Activated T-cell treated with anti-CD3 and anti-CD28 coated beads for 4 hours (primary cell): Measurements from ENCODE around the gene BGLAP.

Experiments
- DNase-seq: peaks from one replicate; pipeline ENCODE4 v3.0.0-alpha.2; 2020

Gene BGLAP

DNA sequence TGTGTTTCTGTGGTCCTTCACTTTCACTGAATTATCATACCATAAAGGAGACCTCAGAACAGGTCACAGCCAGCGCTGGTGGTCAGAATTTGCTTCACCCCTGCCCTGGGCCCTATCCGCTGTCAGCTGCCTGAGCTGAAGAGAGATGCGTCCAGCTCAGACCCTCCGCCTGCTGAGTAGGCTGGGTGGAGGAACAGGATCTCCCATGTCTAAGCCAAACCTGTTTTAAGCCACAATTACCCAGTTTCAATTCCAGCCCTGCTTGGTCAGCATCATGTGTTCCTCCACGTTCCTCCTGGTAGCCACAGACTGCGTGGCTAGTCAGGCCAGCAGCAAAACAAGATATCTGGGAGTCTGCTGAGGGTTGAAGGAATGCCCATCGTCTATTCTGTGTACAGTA is 13.5 kb upstream of the BGLAP start:
- no peak for DNase-seq

DNA sequence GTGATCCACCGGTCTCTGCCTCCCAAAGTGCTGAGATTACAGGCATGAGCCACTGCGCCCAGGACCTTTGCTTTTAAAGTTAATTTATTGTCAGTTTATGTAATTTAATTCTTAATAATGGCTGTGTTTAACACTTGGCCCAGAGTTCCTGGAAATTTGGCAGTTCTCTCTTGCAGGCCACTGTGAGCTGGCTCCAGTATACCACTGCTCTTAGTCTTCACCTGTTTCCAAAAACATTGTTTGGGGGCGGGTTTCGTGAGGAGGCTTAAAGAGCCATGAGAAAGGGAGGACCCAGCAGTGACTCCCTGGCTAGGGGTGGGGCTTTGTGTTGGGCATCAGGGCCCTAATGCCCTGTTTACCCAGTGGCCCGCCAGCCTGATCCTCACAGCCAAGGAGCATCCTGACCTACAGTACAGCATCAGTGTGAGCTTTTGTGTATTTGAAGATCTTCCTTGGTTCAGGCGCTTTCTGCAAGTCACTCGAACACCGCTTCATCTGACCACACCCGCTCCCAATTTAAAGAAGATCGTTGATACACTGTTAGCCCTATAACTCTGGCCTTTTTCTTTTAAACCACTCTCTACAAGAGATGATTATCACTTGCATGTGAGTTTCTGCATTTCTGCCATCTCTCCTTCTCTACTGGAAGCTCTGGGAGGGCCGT is 12.0 kb upstream of the BGLAP start:
- DNase-seq: no peak

DNA sequence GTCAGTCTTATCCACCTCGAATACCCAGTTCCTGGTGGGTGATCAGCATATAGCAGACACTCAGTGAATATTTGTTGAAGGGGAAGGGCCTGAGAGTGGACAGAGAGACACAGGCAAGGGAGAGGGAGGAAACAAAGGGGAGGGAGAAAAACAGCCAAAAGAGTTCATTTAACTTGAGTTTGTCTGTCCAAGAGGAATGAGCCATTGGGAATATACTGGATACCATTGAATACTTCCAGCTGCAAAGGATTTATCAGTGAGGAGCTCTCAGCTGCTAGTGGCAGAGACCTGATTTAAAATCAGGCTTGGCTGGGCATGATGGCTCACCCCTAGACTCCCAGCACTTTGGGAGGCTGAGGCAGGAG is 11.5 kb upstream of the BGLAP start:
- DNase-seq: no peak

DNA sequence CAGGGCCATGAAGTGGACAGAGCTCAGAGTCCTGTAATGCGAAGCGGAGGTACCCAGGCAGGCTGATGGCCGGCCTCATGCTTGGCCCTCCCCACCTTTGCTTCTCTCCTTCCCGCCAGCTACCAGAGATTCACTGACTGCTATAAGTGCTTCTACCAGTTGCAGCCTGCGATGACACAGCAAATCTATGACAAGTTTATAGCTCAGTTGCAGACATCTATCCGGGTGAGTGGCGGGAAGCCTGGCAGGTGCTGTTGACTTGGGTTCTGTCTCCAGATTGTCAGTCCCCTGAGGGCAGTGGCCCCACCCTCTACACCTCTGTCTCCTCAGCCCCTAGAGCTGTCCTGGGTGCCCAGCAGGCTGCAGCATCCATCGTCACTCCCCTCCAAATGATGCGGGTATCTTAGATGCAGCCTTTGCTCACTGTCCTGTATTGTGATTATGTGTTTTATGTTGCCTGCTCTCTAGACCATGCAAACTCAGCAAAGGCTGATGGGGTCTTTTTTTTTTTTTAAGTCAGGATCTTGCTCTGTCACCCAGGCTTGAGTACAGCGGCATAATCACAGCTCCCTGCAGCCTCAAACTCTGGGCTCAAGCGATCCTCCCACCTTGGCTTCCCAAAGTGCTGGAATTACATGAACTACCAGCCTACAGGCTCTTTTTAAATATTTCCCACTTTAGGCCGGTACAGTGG is 9.6 kb upstream of the BGLAP start:
- DNase-seq: no peak

DNA sequence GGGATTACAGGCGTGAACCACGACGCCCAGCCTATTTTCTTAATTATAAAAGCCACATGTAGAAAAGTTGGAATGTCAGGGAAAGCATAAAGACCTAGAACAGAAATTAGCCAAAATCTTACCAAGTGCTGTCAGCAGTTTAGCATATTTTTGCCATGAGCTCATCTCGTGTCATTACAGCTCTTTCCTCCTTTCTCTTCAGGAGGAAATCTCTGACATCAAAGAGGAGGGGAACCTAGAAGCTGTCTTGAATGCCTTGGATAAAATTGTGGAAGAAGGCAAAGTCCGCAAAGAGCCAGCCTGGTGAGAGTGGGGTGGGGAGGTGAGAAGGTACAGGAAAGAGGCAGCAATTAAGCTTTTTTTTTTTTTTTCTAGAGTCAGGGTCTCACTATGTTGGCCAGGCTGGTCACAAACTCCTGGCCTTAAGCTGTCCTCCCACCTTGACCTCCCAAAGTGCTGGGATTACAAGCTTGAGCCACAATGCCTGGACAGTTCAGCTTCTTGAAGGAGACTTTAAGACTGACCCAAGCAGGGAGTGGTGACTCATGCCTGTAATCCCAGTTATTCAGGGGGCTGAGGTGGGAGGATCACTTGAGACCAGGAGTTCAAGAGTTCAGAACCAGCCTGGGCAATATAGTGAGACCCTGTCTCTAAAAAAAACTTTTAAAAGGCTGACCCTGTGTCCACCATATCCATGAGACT is 8.4 kb upstream of the BGLAP start:
- no peak for DNase-seq

DNA sequence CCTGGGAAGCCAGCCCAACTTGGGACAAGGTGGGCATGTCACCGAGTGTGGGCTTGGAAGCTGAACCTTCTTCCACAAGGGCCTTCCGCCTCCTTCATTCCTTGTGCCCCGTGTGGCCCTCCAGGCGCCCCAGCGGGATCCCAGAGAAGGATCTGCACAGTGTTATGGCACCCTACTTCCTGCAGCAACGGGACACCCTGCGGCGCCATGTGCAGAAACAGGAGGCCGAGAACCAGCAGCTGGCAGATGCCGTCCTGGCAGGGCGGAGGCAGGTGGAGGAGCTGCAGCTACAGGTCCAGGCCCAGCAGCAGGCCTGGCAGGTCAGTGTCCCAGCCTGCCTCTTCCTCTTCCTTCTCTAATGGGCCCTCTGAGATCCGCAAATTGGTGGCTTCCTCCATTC is 5.8 kb upstream of the BGLAP start:
- no peak for DNase-seq

DNA sequence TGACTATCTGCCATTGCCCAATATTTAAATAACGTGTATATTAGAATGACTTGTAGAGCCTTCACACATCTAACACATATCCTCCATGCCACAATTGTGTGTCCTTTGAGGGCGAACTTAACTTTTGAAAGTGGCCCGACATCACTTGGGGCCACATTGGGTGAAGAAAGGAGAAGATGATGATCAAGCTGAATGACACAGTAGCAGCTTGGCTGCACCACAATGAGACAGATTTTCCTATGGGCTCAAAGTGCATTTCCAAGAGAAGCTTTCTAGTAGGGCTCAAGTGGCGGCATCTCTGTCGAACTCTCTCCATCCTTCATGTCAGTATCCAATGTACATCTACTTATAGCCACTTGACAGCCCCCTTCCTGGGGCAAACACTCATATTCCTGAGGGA is 3.7 kb upstream of the BGLAP start:
- no peak for DNase-seq

DNA sequence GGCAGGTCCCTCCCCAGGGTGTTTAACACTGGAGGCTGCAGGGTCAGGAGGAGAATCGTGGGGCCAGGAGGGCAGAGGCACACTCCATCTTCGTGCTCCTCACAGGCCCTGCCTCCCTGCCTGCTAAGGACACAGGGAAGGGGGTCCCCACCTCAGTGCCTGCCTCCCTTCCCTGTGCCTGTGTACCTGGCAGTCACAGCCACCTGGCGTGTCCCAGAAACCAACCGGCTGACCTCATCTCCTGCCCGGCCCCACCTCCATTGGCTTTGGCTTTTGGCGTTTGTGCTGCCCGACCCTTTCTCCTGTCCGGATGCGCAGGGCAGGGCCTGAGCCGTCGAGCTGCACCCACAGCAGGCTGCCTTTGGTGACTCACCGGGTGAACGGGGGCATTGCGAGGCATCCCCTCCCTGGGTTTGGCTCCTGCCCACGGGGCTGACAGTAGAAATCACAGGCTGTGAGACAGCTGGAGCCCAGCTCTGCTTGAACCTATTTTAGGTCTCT is 623 bp upstream of the BGLAP start:
- no peak for DNase-seq

DNA sequence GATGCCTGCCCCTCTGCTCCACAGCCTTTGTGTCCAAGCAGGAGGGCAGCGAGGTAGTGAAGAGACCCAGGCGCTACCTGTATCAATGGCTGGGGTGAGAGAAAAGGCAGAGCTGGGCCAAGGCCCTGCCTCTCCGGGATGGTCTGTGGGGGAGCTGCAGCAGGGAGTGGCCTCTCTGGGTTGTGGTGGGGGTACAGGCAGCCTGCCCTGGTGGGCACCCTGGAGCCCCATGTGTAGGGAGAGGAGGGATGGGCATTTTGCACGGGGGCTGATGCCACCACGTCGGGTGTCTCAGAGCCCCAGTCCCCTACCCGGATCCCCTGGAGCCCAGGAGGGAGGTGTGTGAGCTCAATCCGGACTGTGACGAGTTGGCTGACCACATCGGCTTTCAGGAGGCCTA is 754 bp downstream of the BGLAP start:
- no peak for DNase-seq

DNA sequence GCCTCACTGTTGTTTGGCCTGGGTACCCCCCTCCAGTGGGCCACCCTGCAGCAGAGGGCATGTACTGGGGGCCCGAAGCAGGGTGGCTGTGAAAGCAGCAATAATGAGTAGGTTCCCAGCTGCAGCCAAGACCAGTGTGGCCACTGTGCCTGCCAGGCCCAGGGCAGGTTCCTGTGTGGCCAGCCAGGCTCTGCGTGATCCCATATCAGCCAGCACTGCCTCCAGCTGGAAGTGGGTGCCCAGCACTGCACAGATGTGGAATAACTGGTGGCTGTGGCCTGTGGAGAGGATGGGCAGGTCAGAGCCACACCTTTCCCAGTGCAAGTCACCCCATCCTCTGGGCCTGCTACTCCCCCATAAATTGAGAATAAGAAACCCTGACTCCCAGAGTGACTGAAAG is 2.1 kb downstream of the BGLAP start:
- DNase-seq: no peak

DNA sequence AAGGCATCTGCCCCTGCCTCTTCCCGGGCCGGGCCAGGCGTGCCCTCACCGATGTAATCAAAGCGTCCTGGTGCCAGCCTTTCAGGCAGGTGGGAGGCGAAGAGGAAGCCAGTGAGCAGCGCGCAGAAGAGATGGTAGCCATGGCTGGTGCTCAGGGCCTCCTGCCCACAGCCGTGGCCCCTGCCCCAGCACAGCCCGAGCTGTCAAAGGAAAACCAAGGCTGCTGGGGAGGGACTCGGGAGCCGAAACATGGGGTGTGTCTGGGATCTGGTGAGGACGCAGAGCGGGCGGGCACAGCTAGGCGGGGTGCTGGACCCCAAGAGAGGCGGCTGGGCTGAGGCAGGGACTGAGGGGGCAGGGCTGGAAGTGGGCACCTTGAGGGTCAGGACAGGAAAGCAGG is 2.7 kb downstream of the BGLAP start:
- DNase-seq: no peak

DNA sequence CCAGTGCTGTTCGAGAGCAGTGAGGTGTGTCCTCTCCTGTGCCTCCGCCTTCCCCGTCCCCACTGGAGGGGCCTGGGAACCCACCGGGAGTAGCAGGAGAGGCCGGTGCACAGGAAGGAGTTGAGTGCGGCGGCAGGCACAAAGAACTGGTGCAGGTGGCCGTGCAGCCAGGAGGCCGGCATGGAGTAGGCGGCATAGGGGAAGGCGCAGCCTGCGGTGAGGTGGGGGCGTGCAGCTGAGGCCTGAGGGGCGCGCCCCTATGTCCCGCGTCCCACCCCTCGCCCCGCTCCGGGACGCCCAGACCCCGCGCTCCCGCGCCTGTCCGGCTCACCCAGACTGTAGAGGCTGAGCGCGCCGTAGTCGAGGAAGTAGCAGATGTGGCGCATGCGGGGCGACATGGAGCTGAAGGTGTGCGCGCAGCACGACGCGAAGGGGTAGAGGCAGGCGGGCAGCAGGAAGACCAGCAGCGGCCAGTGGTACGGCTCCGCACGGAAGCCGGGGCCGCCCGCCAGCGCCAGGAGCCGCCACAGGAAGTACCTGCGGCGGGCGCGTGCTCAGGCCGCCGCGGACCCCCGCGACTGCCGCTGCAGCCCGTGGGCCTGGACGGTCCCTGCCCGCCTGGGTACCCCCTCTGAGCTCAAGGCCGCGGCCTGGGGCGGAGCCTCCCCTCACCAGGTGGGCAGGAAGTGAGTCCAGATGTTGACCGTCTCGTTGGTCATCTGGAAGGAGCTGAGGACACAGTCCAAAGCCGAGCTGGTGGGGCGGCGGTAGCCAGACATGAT is 3.7 kb downstream of the BGLAP start:
- no peak for DNase-seq

DNA sequence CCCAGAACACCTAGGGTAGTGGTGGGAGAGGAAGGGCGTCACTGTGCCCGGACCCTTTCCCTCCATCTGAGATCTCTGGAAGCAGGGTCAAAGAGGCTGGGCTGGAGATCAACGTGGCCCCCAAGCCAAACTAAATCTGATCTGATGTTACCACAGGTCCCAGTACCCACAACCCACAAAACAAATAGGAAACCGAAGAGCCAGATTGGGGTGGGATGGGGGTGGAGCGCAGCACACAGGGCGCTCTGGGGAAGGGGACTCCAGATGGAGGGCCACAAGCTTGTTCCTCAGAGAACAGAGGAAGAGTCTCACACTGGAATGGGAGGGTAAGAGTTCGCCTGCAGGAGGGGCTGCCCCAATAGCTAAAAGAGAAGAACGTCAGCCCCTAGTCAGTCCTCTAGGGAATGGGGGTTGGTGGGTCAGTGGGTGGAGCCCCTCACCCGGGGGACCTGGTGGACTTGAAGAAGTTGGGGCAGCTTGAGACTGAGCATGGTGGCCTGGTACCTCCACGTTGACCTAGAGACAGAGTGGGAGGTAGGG is 4.3 kb downstream of the BGLAP start:
- DNase-seq: no peak

DNA sequence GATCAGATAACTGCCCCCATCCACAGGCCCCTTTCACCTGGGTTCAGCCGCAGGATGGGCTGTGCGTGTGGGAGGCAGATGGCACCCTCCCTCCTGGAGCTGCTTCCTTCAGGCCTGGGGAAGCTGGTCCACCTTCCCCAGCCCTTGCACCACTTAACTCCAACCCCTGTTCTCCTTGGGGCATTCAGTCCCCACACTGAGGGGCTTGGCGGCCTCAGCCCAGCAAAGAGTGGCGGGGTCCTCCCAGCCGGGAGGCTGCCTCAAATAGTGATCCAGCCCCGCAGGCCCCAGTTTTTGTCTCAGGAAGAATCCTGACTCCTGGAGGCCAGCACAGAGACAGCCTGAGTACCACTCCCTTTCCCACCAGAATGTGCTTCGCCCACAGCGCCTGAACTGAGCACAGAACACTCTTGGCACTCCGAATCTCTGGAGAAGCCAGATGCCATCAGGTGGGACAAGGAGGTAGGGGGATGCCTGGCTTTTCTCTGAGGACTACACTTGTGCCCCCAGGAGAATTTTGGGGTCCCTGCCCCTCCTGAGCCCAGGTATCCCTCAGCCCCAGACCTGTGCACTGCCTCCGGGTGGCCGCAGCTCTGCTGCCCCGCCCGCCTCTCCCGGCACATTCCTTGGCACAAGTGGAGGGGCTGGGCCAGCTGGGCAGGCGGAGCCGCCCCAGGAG is 4.9 kb downstream of the BGLAP start:
- DNase-seq: no peak

DNA sequence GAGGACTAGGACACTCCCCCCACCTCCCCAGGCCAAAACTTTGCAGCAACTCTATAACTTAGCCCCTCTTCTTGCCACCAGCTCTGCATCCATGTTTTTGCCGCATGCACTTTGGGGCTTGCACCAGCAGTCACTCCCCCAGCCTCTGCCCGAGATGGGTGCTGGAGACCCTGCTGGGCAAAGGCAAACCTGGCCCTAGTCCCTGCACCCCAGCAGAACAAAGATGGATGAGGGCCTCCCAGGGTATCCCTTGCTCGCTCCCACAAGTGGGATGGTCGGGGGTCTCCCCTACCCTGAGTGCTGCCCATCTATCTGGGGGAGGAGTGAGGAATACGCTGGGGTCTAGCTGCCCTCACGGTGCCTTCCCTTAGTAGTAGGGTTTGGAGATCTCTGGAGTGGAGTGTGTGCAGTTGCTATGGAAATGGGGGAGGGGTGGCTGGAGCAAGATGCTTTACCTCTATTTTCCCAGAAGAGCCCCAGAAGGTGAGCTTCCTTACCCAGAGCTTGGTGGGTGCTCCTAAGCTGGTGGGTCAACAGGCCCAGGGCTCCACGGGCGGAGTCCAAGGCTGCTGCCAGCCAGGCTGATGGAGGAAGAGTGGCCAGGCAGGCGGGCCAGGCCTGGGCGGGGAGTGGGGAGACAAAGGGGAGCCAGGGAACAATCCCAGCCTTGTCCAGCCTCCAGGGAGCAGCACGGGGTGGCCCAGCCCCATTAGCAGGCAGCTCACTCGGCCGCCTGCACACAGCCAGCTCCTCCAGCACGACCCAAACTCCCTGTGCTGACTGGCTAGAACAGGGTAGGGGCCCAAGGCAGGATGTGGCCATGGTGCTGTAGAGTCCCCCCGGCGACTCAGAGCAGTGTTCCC is 5.7 kb downstream of the BGLAP start, which contains the start of gene PAQR6:
Gene PAQR6 (minus strand): TSS at position 597 of the 863 bp plus-strand sequence. CDS start 1,325 bp downstream, outside the sequence.
- no peak for DNase-seq

DNA sequence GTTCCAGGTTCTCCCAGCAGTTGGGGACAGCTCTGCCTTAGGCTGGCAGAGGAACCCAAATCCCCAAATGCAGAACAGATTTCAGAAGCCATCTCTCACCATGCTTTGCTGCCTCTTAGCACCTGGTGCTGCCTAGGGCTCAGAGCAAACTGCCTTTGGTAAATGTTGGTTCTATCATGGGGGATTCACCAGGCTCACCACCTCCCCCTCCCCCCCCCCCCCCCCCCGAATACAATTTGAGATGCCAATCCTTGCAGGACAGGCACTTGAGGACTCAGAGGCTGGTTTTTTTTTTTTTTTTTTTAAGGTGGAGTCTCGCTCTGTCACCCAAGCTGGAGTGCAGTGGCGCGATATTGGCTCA is 6.3 kb downstream of the BGLAP start:
- DNase-seq: no peak

DNA sequence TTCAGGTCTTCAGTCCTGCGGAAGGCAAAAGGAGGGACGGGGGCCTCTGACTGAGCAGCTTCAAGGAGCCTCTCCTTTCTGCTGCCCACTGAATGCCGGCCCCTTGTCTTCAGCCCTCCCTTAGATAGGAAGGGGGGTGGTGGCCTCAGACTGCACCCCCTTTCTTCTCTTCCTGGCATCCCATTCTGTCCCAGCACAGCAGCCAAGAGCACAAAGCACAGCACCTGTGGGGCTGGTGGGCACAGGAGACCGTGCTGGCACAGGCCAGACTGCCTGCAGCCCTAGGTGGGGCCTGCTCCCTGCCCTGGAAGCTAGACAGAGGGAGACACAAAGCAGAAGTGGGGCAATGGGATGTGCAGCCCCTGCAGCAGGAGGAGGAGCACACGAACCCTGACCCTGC is 7.6 kb downstream of the BGLAP start:
- DNase-seq: no peak

DNA sequence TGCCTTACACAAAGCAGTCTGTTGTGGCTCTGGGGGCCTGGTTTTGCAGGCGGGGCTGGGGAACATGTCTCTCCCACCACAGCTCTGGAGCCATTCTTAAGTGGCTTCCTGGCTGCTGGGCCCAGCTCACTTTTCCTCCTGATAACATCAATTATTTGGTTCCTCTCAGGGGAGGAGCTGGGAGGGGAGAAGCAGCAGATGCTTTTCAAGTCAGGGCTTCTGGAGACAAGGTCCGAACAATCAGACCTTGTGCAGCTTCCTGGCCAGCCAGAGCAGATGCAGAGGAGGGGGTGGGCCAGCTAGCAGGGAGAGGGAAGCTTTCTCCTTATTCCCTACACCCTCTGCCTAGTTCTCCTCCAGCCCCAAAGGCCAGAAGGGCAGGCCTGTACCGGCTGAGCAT is 9.5 kb downstream of the BGLAP start:
- DNase-seq: no peak

DNA sequence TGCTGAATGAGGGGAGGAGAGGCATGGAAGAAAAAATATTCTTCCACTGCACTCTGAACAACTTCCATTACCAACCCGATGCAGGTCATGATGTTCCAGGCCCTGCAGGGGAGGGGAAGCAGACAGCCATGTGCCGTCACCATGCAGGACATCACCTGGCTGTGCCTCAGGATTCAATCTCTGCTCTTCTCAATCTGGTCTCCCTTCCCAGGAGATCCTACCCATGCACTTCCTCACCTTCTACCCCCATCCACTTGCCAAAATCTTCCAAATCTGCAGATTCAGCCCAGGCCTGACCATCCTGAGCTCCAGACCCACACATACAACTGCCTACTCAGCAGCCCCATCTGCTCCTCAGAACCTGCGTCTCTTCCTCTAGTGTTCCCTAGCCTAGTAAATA is 11.7 kb downstream of the BGLAP start:
- DNase-seq: no peak

DNA sequence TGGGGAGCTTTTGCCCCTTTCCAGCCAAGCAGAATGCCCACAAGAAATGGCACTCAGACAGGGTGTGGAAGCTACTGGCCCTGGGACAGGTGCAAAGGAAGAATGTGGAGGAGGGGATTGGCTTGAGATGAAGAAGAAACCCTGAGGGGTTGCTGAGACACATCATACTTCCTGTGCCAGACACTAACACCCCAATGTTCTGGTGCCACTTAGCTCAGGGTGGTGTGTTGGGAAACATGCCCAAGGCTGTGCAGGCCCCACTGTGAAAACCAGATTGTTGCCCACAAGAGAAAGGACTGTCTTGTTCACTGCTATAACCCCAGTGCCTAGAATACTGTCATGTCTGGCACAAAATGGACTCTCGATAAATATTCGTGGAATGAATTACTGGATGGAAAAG is 15.7 kb downstream of the BGLAP start:
- DNase-seq: no peak

DNA sequence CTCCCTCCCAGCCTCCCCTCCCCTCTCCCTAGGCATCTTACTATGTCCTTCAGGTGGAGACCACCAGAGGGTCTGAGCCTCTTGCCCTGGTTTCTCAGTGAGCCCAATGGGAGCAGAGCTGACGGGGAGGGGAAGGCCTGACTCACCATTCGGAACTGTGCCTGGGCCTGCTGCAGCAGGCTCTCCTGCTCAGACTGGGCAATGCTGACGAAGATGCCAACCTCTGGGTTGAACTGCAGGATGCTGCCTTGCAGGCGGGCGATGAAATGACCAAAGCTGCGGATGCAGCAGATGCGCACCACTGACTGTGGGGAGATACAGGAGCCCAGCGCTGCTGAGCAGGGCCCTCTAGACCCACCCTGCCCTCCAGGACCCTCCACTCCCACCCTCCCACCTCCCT is 16.9 kb downstream of the BGLAP start:
- DNase-seq: no peak

DNA sequence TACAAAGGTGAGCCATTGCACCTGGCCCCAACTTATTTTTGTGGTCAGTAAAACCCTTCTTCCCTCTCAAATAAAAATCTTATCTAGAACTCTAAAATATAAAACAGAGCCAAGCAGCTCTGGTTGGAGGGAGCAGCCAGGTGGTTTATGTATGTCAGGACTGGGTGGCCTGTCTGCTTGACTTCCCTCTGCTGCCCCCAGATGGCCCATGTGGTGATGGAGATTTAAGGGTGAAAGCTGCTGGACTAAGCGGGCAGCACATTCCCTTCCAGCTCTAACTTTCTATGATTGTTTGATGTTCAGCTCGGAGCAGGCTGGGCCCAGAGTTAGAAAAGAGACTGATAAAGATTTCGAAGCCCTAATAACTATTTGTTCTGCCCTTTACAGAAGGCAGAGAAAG is 17.8 kb downstream of the BGLAP start:
- DNase-seq: no peak
